ENCODE data around the gene ZNF516. TPM values are rescaled to one million over a fixed set of nuclear protein-coding genes. Genes with fewer than 3 reads are reported as not detected.

Gene ZNF516
- total RNA-seq, 1 experiment from 2014 or later = 44.2 TPM

GRCh38 chr18:76384114-76384790 is 110.8 kb downstream of the ZNF516 start:
- Mint-ChIP-seq H3K4me3 (ENCODE audit: low read depth, unreplicated experiment) (no peak overlapping the region), H3K36me3 (ENCODE audit: insufficient read depth, unreplicated experiment) (peaks cover 25% of the 10 kb centered on the region), H3K27me3 (ENCODE audit: unreplicated experiment) (no peaks in the 10 kb centered on the region), H3K4me1 (ENCODE audit: low read depth, unreplicated experiment) (peaks cover 8% of the 10 kb centered on the region), H3K9me3 (ENCODE audit: low read depth, unreplicated experiment) (no peaks in the 10 kb centered on the region), H3K27ac (ENCODE audit: unreplicated experiment) (no peak overlapping the region)
- CTCF ChIA-PET = no interaction called here
- no peak for DNase-seq
- intact Hi-C loops (cut with micrococcal nuclease; ENCODE audit: unreplicated experiment) = no loop called here
- TF ChIP-seq CTCF (IDR thresholded peaks at IDR 0.05; ENCODE audit: unreplicated experiment) = no peak
- no TSS peak for BruUV-seq (replicated peaks)

GRCh38 chr18:76383636-76384035 is 111.4 kb downstream of the ZNF516 start:
- no peak for DNase-seq
- CTCF ChIA-PET = no interaction called here
- intact Hi-C loops (cut with micrococcal nuclease; ENCODE audit: unreplicated experiment) = no loop called here
- Mint-ChIP-seq H3K4me3 (ENCODE audit: low read depth, unreplicated experiment) (no peak overlapping the region), H3K27me3 (ENCODE audit: unreplicated experiment) (no peaks in the 10 kb centered on the region), H3K4me1 (ENCODE audit: low read depth, unreplicated experiment) (peaks cover 3% of the 10 kb centered on the region), H3K9me3 (ENCODE audit: low read depth, unreplicated experiment) (no peaks in the 10 kb centered on the region), H3K36me3 (ENCODE audit: insufficient read depth, unreplicated experiment) (peaks cover 25% of the 10 kb centered on the region), H3K27ac (ENCODE audit: unreplicated experiment) (no peak overlapping the region)
- TF ChIP-seq CTCF (IDR thresholded peaks at IDR 0.05; ENCODE audit: unreplicated experiment) = no peak
- no TSS peak for BruUV-seq (replicated peaks)

- no peaks in the 10 kb centered on the region for H3K27me3 Mint-ChIP-seq (ENCODE audit: unreplicated experiment)
- intact Hi-C loops (cut with micrococcal nuclease; ENCODE audit: unreplicated experiment) = no loop called here
- no peak overlapping the region for H3K27ac Mint-ChIP-seq (ENCODE audit: unreplicated experiment)
- H3K4me3 Mint-ChIP-seq (ENCODE audit: low read depth, unreplicated experiment) = no peak overlapping the region
- BruUV-seq (replicated peaks) = no TSS peak
- H3K9me3 Mint-ChIP-seq (ENCODE audit: low read depth, unreplicated experiment) = no peaks in the 10 kb centered on the region
- H3K36me3 Mint-ChIP-seq (ENCODE audit: insufficient read depth, unreplicated experiment) = peaks cover 25% of the 10 kb centered on the region
- no peaks in the 10 kb centered on the region for H3K4me1 Mint-ChIP-seq (ENCODE audit: low read depth, unreplicated experiment)
- no peak for TF ChIP-seq CTCF (IDR thresholded peaks at IDR 0.05; ENCODE audit: unreplicated experiment)
- no peak for DNase-seq
- CTCF ChIA-PET = interaction anchor here (0.6 kb wide), 1 partner anchor 907 kb away, joined by 4 read pairs; no protein-coding TSS in a partner anchor
Measured at GRCh38 chr18:76382275-76382674, 112.8 kb downstream of the ZNF516 start.

GRCh38 chr18:76380791-76381405 is 114.1 kb downstream of the ZNF516 start:
- Mint-ChIP-seq H3K27ac (ENCODE audit: unreplicated experiment) (no peak overlapping the region), H3K4me1 (ENCODE audit: low read depth, unreplicated experiment) (peaks cover 12% of the 10 kb centered on the region), H3K9me3 (ENCODE audit: low read depth, unreplicated experiment) (no peaks in the 10 kb centered on the region), H3K4me3 (ENCODE audit: low read depth, unreplicated experiment) (no peak overlapping the region), H3K36me3 (ENCODE audit: insufficient read depth, unreplicated experiment) (peaks cover 25% of the 10 kb centered on the region), H3K27me3 (ENCODE audit: unreplicated experiment) (no peaks in the 10 kb centered on the region)
- BruUV-seq (replicated peaks) = no TSS peak
- DNase-seq = no peak
- TF ChIP-seq CTCF (IDR thresholded peaks at IDR 0.05; ENCODE audit: unreplicated experiment) = no peak
- intact Hi-C loops (cut with micrococcal nuclease; ENCODE audit: unreplicated experiment) = no loop called here
- CTCF ChIA-PET = no interaction called here

Measured in Calu3 (cell line).